Measurements from ENCODE around the gene HSPG2. TPM values are rescaled to one million over a fixed set of nuclear protein-coding genes. Genes with fewer than 3 reads are reported as not detected.

Gene HSPG2
- total and polyA plus RNA-seq, 2 of the 13 experiments (the other 11 are each of a cell fraction or from before 2014, with no cell fraction given), result 9.1 to 13.1 TPM

DNA sequence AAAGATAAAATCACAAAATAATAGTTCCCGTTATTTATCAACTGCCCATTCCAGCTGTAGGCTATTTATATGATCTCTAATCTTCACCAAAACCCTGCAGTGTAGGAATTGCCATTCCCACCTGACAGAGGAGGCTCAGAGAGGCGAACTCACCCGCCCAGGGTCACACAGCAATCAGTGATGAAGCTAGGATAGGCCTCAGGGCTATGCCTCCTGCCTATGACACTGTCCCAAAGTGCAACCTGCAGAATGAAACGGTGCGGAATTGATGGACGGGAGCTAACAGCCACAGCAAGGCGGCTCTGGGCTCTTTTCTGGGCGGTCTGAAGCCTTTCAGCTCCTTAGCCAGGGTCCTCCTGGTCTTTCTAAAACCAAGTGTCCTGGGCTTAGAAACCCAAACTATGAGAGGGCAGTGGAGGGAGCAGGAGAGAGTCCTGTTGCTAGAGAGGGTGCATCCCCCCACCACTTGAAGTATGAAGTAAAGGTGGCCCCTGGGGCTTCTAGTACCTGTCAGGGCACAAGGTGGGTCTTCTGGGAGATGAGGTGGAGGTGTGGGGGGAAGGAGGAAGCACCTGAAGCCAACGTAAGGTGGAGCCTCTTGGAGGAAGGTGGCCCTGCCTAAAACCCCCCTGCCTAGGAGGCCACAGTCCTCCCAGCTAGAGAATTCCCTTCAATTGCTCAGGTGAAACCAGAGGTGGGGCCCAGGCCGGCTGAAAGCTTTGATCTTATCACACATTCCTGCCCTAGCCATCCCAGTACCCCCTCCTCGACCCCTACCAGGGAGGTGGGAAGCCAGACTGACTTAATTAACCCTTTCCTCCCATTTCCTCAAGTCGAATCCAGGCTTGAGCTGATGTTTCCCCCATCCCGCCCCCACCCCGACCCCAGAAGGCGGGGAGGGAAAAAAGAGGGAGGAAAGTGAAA is 14.8 kb downstream of the HSPG2 start (continued):
- TF ChIP-seq, protein P1, sequence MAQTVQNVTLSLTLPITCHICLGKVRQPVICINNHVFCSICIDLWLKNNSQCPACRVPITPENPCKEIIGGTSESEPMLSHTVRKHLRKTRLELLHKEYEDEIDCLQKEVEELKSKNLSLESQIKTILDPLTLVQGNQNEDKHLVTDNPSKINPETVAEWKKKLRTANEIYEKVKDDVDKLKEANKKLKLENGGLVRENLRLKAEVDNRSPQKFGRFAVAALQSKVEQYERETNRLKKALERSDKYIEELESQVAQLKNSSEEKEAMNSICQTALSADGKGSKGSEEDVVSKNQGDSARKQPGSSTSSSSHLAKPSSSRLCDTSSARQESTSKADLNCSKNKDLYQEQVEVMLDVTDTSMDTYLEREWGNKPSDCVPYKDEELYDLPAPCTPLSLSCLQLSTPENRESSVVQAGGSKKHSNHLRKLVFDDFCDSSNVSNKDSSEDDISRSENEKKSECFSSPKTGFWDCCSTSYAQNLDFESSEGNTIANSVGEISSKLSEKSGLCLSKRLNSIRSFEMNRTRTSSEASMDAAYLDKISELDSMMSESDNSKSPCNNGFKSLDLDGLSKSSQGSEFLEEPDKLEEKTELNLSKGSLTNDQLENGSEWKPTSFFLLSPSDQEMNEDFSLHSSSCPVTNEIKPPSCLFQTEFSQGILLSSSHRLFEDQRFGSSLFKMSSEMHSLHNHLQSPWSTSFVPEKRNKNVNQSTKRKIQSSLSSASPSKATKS (CRISPR knock-in tag; IDR thresholded peaks at IDR 0.05), result no peak
- TF ChIP-seq ZNF501 (CRISPR knock-in tag; IDR thresholded peaks at IDR 0.05) (no peak), CHD2 (IDR thresholded peaks at IDR 0.05; ENCODE audit: low read depth, low read length) (no peak), NFYC (CRISPR knock-in tag; IDR thresholded peaks at IDR 0.05) (no peak), SSRP1 (CRISPR knock-in tag; IDR thresholded peaks at IDR 0.05) (no peak), SOX13 (IDR thresholded peaks at IDR 0.05) (no peak), SOX13 (CRISPR knock-in tag; conservative IDR thresholded peaks at IDR 0.05 in 1 of 2, IDR thresholded peaks at IDR 0.05 in 1 of 2) (peak in 1 of 2 experiments; percentile 74; a peak in 2 of 4 replicates), MAFK (conservative IDR thresholded peaks at IDR 0.05 in 1 of 2, IDR thresholded peaks at IDR 0.05 in 1 of 2; ENCODE audit: low read length in 2 of 2) (no peak), ARNT2 (CRISPR knock-in tag; IDR thresholded peaks at IDR 0.05; ENCODE audit: low read depth) (no peak), GZF1 (CRISPR knock-in tag; IDR thresholded peaks at IDR 0.05) (no peak), ZNF441 (CRISPR knock-in tag; IDR thresholded peaks at IDR 0.05; ENCODE audit: borderline replicate concordance) (no peak), ZFP1 (CRISPR knock-in tag; IDR thresholded peaks at IDR 0.05) (0 out of 2 replicates have a peak, but pooled peaks have one; percentile 1), SATB2 (CRISPR knock-in tag; IDR thresholded peaks at IDR 0.05) (no peak), ZNF17 (CRISPR knock-in tag; IDR thresholded peaks at IDR 0.05) (no peak), ZNF670 (CRISPR knock-in tag; IDR thresholded peaks at IDR 0.05; ENCODE audit: borderline replicate concordance) (no peak), ZNF484 (CRISPR knock-in tag; IDR thresholded peaks at IDR 0.05; ENCODE audit: borderline replicate concordance, low read depth) (no peak), ZNF33A (CRISPR knock-in tag; IDR thresholded peaks at IDR 0.05; ENCODE audit: borderline replicate concordance) (no peak), PPARG (CRISPR knock-in tag; conservative IDR thresholded peaks at IDR 0.05) (0 out of 2 replicates have a peak, but pooled peaks have one; percentile 14), ZNF432 (CRISPR knock-in tag; IDR thresholded peaks at IDR 0.05; ENCODE audit: borderline replicate concordance) (no peak), BCL6 (CRISPR knock-in tag; IDR thresholded peaks at IDR 0.05) (peak; percentile 34; the same call in 1 of the 2 replicates)
- TF ChIP-seq, protein P2, sequence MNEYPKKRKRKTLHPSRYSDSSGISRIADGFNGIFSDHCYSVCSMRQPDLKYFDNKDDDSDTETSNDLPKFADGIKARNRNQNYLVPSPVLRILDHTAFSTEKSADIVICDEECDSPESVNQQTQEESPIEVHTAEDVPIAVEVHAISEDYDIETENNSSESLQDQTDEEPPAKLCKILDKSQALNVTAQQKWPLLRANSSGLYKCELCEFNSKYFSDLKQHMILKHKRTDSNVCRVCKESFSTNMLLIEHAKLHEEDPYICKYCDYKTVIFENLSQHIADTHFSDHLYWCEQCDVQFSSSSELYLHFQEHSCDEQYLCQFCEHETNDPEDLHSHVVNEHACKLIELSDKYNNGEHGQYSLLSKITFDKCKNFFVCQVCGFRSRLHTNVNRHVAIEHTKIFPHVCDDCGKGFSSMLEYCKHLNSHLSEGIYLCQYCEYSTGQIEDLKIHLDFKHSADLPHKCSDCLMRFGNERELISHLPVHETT (CRISPR knock-in tag; conservative IDR thresholded peaks at IDR 0.05), result no peak
- TF ChIP-seq, protein P3, sequence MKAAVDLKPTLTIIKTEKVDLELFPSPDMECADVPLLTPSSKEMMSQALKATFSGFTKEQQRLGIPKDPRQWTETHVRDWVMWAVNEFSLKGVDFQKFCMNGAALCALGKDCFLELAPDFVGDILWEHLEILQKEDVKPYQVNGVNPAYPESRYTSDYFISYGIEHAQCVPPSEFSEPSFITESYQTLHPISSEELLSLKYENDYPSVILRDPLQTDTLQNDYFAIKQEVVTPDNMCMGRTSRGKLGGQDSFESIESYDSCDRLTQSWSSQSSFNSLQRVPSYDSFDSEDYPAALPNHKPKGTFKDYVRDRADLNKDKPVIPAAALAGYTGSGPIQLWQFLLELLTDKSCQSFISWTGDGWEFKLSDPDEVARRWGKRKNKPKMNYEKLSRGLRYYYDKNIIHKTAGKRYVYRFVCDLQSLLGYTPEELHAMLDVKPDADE (CRISPR knock-in tag; IDR thresholded peaks at IDR 0.05), result no peak
- TF ChIP-seq, protein P4, sequence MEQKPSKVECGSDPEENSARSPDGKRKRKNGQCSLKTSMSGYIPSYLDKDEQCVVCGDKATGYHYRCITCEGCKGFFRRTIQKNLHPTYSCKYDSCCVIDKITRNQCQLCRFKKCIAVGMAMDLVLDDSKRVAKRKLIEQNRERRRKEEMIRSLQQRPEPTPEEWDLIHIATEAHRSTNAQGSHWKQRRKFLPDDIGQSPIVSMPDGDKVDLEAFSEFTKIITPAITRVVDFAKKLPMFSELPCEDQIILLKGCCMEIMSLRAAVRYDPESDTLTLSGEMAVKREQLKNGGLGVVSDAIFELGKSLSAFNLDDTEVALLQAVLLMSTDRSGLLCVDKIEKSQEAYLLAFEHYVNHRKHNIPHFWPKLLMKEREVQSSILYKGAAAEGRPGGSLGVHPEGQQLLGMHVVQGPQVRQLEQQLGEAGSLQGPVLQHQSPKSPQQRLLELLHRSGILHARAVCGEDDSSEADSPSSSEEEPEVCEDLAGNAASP (CRISPR knock-in tag; IDR thresholded peaks at IDR 0.05; ENCODE audit: borderline replicate concordance), result no peak
